GM18505 (cell line): ENCODE data around the gene CHMP6.

Experiments used
- ATAC-seq: cut with Tn5 transposase; IDR thresholded peaks from one replicate; pipeline ENCODE4 v1.9.1; 2021; ENCODE audit not compliant: unreplicated experiment
- POLR2A ChIP-seq: IDR thresholded peaks from 4 replicates; pipeline ENCODE4 v1.6.1; 2011; ENCODE audit warnings: borderline replicate concordance; ENCODE audit not compliant: insufficient read depth, insufficient read length; ENCODE audit errors: extremely low read depth

The CHMP6 gene

DNA sequence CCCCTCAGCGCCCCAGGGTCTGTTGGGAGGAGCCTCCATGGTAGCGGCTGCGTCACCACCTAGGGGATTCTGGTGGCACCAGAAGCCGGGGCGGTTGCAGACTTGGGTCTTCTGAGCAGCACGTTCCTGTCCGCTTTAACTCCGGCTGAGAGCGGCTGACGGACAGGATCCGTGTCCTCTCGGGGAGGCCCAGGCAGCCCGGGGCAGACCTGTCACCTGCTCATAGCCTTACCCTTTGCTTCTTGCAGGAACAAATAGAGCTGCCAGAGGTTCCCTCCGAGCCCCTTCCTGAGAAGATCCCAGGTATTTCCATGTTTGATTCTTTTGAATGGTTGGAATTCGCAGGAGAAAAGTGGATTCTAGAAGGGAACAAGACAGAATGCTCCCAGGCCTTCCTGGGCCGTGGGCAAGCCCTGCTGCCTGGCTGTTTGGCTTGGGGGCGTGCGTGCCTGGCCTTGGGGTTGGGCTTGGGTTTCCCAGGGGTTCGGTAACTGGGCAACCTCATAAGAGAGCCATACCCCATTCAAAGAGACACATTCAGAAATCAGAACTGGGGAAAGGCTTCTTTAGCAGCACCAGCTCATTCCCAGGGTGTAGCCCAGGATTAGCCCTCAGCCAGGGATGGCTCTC lies 6.6 kb downstream of the CHMP6 start:
- no peak for ATAC-seq
- TF ChIP-seq POLR2A, result no peak

DNA sequence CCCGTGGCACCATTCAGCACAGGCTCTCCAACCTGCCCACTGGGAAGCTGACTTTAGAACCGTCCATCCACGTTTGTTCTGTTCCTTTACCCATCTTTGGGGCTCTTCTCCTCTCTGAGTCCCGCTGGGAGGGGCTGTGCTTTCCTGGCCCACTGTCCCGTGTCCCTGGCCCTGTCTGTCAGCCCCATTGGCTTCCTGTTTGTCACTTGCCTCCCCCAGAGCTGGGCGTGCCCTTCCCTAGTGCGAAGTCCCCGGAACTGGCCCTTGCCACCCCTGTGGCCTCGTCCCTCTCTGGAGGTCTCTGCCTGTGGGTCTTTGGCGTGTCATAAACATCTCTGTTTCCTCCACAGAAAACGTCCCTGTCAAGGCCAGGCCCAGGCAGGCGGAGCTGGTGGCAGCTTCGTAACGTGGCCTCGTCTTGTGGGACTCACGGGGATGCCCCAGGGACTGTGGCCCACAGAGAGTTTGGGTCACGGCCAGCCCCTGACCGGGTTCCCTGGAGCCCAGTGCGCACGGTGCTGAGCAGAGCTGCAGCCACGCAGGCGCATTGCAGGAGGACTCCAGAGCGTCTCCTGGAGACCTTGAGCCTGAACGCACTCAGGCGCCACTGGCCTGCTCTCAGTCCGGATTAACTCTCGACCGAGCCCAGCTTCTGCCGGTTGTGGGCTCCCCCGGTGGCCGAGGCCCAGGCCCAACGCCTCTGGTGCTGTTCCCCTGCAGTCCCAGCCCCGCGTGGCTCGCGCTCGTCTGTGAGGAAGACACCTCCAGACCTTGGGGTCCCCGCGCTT lies 7.3 kb downstream of the CHMP6 start:
- no peak for ATAC-seq
- TF ChIP-seq POLR2A, result no peak

DNA sequence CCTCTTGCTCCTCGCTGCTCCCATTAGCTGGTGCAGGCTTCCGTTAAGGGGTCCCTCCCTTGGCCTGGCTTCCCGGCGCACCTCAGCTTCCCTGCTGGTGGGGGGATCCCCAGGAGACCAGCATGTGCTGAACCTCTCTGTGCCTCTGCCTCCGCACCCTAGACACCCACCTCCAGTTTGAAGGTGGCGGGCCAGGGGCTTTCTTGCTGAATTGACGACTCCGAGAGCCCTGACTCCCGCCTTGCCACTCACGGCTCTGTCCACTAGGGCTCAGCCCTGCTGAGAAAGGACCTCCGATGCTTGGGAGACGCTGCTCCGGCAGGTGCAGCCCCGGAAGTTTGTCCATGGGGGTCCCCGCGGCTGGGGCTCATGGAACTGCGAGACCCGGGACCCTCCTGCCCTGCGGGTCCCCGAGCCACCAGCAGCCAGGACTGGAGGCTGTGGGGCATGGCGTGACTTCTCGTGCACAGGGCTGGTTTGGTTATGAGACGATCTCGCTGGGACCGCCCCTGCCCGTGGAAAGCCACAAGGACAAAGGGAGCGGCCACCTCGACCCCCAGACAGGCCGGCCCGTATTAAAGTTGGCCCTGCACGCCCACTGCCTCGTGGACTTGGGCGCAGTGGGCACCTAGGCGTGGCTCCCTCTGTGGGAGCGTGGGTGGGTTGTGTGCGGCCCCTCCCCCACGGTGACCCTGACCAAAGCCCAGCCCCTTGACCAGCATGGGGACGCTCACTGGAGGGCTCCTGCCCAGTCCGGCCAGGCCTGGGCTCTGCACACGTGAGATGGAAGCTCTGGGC lies 8.1 kb downstream of the CHMP6 start:
- TF ChIP-seq POLR2A, result no peak
- no peak for ATAC-seq

DNA sequence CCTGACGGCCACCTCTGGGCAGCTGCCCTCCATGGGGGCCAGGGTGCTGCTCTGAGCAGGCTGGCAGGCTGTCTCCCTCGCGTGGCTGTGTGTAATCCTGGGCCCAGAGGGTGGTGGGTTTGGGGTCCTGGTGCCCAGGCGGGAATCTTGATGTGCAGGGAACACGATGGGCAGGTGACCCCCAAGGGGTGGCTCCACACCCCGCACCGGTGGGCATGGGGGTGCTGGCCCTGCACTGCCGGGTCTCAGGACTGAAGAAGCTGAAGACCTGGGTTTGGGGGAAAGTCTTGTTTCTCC lies 8.6 kb downstream of the CHMP6 start:
- TF ChIP-seq POLR2A, result no peak
- ATAC-seq, result no peak

DNA sequence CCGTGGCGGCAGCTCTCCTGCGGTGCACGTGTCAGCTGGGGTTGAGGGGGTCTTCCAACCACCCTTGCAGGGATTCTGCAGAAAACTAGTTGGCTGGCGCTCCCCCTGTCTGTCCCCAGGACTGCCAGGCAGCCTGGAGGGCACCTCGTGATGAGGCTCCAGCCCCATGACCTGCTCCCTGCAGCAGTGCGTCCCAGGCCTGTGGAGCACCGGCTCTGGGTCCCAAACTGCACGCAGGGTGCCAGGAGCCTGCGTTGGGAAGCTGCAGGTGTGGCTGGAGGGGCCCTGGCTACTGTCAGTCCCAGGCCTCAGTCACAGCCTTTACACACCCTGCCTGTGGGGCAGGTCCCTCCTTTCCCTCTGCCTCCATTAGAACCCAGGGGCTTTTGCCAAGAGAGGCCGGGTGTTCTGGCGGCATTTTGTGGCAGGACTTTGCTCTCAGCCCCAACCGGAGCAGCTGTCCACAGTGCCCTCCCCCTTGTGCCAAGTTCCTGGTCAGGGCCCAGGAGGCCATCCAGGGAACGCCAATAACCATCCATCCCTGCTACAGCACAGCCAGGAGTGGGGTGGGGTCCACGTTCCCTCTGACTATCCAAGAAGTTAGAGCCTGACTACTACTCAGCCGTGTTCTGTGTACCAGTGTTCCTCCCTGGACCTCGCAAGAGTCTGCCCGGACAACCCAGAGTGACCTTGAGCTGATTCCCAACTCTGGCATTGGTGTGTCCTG lies 9.2 kb downstream of the CHMP6 start:
- no peak for ATAC-seq
- TF ChIP-seq POLR2A, result no peak

DNA sequence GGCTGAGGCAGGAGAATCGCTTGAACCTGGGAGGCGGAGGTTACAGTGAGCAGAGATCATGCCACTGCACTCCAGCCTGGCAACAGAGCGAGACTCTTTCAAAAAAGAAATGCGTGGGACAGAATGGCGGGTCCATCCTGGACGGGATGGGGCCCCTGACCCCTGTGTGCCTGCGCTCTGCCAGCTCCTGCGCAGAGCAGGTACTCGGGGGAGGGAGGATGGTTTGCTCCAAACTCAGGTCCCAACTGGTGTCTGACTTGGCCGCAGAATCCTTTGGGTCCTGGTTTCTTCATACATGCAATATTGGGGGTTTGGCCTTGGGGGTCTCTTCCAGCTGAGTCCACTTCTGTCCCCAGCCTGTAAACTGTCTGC lies 10.4 kb downstream of the CHMP6 start:
- no peak for TF ChIP-seq POLR2A
- no peak for ATAC-seq

DNA sequence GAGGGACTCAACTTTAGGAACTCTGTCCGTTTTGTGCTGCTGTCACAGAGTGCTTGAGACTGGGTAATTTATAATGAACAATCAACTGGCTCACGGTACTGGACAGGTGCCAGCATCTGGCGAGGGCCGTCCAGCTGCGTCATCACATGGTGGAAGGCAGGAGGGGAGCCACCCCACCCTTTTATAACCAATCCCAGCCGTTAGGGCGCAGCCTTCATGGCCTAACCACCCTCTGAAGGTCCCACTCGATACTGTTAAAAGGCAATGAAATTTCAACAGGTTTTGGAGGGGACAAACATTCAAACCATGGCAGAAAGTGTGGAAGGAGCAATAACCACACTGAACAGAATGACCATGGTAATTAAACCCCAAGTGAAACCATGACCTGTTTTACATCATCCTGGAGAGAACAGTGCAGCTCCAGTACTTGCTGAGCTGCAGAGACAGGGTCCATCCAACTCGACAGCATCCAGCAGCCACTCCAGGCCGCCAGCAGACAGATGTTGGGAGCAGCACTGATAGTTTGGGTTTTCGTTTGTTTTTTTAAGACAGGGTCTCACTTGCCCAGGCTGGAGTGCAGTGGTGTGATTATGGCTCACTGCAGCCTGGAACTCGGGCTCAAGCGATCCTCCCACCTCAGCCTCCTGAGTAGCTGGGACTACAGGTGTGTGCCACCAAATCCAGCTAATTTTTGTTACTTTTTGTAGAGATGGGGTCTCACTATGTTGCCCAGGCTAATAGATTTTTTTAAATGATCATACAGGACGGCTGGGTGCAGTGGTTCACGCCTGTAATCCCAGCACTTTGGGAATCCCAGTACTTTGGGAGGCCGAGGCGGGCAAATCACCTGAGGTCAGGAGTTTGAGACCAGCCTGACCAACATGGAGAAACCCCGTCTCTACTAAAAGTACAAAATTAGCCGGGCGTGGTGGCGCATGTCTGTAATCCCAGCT lies 11.0 kb downstream of the CHMP6 start:
- ATAC-seq, result no peak
- TF ChIP-seq POLR2A, result no peak

DNA sequence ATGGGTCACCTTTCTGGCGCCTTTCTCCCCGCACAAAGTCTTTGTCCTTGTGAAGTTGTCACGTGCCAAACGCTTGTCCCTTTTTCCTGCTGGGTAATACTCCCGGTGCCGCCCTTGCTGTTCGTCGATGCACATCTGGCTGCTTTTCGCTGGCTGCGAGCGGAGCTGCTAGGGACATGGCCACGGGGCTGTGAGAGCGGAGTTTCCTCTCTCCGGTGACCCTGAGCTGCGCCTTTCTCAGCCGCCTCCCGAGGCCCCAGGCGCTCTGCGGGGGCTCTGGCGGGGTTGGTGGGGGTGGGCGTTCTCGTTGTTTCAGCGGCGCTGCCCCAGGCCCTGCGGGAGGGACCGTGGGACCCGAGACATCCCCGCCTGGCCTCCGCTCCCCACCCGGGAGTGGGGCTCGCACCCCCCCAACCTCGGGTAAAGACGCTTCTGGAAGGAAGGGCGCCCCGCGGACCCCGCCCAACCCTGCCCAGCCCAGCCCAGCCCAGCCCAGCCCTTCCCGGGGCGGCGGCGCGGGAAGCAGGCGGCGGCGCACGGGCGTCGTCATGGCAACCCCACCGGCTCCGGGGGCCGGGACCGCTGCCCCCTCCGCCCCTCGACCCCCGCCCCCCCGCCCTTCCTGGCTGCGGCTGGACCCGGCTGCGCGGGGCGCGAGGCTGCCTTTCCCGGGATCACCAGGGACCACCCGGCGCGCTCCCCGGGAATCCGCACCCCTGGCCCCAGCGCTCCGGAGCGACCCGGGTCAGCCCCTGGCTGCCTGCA lies 12.3 kb downstream of the CHMP6 start:
- no peak for ATAC-seq

DNA sequence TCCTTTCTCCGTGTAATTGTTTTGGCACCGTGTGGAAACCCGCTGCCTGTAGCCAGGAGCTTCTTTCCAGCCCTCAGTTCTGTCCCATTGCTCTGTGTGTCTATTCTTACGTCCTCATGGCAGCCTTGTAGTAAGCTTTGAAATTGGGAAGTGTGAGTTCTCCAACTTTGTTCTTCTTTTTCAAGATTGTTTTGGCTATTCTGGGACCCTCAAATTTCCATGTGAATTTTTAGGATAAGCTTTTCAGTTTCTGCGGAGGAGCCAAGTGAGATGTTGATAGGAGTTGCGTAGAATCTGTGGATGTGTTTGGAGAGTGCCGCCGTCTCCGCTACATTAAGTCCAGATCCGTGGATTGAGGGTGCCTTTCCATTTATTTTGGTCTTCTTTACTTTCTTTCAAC lies 15.2 kb downstream of the CHMP6 start:
- ATAC-seq, result no peak
- no peak for TF ChIP-seq POLR2A

More for the DNA sequence above, 12.3 kb downstream of the CHMP6 start:
- no peak for TF ChIP-seq POLR2A

DNA sequence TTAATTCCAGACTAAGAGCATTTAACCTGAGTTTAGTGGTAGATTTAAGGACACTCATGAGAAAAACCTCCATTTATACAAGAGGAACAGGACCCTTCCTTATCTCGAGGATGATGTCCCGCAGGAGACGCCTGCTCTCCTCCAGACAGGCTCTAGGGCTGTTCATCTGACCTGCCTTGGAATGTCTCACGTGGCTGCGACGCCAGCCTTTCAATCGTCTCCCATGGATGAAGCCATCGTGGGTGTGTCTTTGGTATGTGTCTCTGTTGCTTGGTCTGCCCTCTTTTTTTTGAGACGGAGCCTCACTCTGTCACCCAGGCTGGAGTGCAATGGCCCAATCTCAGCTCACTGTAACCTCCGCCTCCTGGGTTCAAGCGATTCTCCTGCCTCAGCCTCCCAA lies 16.5 kb downstream of the CHMP6 start:
- TF ChIP-seq POLR2A, result no peak
- no peak for ATAC-seq

DNA sequence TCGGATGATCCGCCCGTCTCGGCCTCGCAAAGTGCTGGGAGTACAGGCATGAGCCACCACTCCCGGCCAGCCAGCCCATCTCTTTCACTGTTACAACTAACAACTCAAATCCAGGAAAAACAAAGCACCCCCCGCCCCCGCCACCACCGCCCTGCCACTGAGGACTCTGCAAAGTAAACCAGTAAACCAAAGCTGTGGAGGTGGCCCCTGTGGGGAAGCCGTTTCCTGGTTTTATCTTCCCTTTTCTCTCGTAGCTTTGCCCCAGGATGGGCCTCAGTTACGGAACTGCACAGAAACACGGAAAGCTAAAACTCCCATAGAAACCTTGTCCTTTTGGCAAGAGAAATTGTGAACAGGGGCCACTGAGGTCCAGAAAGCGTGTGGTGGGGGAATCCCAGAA lies 17.5 kb downstream of the CHMP6 start:
- no peak for TF ChIP-seq POLR2A
- no peak for ATAC-seq

DNA sequence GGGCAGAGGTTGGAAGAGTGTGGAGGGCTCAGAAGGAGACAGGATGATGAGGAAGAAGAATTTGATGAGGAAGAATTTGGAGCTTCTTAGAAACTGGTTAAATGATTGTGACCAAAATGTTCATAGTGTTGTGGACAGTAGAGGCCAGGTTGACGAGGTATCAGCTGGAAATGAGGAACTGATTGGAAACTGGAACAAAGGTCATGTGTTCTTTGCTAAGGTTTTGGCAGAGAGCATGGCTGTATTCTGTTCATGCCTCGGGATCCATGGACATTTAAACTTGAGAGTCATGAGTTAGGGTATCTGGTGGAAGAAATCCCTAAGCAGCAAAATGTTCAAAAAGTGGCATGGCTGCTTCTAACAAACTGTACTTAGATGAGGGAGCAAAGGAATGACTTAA lies 19.3 kb downstream of the CHMP6 start:
- ATAC-seq, result no peak
- no peak for TF ChIP-seq POLR2A

DNA sequence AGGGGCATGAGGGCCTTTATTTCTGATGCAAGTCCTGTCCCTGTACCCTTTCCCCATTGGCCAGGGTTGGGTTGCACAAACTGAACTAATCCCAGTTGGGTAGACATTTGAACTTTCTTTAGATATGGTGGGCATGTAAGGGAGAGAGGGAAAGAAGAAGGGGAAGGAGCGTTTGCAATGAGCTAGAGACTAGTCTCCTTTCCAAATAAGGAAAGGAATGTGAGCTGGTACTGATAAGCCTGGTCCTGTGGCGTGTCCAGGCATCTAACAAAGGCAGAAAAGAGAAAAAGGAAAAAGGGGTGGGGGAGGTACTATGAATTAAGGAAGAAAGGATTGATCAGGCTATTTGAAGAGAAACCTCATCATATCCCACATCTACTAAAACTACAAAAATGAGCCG lies 20.3 kb downstream of the CHMP6 start:
- no peak for TF ChIP-seq POLR2A
- no peak for ATAC-seq
